LoVo (cell line): ENCODE data around the gene ALPL.
"Not testable (repeated sequence)": the region's sequence is repeated elsewhere in the genome, so short reads cannot be mapped to it uniquely, and the experiment has no call there.

Experiments
- DNase-seq: peaks from one replicate; pipeline ENCODE4 v3.0.0-alpha.2; 2016; ENCODE audit warnings: low spot score

ALPL gene

GRCh38 chr1:21507511-21508270 is 1.5 kb upstream of the ALPL start:
- DNase-seq, result no peak

DNA sequence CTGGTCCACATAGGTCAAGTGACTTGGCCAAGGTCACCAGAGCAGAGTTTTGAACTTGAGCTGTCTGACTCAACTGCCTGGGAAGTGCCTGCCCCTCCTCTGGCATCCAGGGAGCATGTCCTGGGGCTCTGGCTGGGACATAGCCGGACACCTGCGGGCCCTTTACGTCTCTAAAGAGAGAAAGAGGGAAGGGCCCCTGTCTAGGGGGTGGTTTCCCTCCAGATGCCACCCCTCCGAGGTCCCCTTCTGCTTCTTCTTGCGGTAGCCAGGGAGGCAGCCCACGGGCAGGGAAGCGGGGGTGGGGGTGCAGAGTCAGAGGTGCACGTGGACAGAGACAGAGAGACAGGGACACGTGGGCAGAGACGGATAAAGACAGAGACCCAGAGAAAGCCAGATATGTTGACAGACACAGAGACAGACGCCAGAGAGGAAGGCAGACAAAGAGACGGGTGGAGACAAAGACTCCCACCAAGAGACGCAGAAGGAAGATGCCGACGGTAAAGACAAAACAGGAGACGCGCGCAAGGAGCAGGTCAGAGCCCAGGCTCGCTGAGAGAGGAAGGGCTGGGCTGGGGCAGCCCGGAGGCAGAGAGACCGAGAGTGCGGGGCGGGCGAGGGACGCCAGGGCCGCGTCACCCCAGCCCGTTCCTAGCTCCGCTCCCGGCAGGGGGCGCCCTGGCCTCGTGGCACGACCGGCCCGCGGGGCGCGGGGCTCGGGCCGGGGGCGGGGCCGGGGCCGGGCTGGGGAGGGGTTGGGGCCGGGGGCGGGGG is 458 bp upstream of the ALPL start:
- peak; percentile 8 for DNase-seq

- DNase-seq, result no peak
Measured at GRCh38 chr1:21510113-21510493, 880 bp downstream of the ALPL start.

- no peak for DNase-seq
Measured at GRCh38 chr1:21510885-21511578, 1.8 kb downstream of the ALPL start.

DNA sequence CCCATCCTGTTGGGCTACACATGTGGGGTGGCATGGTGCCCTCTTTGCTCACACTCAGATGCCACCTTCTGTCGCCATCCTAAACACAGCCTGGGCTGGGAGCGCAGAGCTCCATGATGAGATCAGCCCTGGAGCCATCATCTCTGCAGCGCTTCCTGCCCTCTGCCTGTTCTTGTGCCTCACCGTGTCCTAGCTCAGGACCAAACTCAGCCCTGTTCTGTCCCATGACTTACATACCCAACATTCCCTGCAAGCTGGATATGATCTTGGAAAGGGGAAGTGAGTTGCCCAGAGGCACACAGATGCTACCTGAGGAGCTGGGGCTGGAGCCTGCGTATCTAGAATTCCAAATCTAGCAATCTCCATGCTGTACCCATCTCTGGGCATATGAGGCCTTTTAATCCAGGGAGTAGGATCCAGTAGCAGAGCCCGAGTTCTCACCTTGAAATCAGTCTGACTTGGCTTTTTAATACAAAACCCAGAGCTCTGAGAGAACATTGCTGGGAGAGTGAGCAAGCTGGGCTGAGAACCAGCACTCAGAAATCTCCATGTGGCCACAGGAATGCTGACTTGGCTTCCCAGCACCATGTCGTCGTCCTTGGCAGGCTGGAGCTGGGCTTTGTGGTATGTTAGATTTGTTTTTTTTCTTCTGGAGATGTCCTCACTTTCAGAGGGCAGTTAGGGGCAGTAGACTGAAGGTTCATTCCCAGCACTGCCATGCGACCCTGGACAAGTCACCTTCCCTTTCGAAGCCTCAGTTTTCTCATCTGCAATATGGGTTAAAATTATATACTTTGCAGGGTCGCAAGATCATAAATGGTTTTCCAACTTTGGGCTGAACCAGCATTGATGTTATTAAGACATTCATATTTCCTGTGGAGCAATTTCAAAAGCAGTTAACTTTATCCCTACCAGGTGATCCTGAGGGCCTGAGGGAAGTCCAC is 2.6 kb downstream of the ALPL start:
- DNase-seq, result no peak

DNA sequence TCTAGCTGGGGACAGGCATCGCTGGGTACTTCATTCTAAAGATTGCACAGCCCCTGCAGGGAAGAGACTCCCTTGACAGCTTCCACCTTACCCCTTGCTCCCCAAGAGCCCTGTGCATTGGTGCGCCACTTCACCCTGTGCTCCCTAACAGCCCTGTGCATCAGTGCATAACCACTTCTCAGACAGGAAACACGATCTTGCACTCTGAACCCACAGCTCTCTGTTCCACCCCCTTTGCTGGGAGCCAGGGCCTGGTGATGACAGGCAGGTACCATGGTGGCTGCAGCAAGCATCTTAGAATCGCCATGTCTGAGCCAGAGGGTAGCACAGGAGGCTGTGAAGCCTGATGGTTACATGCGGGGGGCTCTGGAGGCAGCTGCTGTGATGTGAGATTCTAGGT is 5.0 kb downstream of the ALPL start:
- DNase-seq, result no peak

- DNase-seq, result no peak
Measured at GRCh38 chr1:21517161-21517589, 8.0 kb downstream of the ALPL start.

GRCh38 chr1:21517660-21518480 is 8.6 kb downstream of the ALPL start:
- no peak for DNase-seq

DNA sequence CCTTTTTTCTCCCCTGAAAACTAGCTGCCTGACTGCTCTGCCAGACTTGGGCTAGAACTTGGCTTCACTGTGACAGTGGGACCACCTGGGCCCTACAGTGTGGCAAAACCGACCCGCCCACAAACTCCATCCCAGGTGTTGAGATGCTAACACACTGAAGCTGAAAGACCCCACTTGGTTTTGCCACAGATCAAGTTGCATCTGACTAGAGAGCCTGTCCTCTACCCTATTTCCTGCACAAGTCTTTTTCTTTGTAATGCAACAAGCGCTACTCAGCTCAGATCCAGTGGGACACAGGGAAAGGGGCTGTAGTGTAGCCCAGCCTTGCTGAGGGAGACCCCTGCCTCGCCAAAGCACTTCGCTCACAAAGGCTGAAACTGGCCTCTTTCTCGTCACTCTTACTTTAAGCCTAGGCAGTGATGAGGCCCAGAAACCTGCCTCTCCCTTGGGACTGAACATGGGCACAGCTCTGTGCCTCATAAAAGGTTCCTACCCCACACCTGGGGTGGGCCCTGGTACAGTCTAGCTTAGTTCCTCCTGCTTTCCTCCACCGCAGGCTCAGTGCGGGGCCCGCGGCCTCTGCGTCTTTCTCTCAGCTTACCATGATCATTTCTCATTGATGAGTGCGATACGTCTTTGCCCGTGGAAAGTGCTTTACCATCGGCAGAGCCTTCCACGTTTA is 9.7 kb downstream of the ALPL start:
- no peak for DNase-seq

- not testable (repeated sequence) for DNase-seq
Measured at GRCh38 chr1:21519486-21520070, 10.4 kb downstream of the ALPL start.

GRCh38 chr1:21520899-21521716 is 11.9 kb downstream of the ALPL start:
- no peak for DNase-seq

DNA sequence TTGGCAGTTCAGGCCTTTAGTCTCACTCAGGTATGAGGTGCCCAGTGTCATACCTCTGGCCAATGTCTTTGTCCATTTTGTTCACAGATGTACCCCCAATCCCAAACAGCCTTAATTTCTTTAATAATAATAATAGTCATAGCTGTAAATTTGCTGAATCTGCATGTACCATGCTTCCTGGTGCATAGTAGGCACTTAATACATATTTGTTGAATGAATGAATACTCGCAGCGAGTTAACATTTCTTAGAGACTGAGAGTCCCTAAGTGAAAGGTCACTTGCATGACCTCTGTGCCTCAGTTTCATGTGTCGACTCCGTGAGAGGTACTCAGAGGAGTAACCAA is 12.5 kb downstream of the ALPL start:
- DNase-seq, result no peak

DNA sequence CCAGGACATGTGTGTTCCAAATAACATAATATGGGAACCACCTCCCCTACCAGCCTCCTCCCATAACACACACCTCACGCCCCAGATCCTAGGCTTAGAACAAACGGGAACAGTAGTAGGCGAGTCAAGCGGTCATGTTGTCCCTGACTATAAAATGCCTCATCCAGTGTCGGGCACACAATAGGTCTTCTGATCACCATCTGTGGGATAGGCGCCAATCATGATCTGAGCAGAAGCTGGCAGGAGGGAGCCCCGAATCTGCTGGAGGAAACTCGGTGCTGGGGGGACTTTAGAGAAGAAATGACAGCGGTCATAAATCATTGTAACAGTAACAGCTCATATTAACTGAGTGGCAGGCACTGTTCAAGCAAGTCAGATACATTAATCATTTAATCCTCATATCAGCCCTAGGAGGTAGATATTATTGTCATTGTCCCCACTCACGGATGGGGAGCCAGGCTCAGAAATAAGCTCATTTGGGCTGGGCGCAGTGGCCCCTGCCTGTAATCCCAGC is 13.4 kb downstream of the ALPL start:
- no peak for DNase-seq

GRCh38 chr1:21523297-21523813 is 14.1 kb downstream of the ALPL start:
- DNase-seq, result no peak

GRCh38 chr1:21524220-21524619 is 15.0 kb downstream of the ALPL start:
- DNase-seq, result no peak

- DNase-seq, result no peak
Measured at GRCh38 chr1:21524686-21525339, 15.6 kb downstream of the ALPL start.

DNA sequence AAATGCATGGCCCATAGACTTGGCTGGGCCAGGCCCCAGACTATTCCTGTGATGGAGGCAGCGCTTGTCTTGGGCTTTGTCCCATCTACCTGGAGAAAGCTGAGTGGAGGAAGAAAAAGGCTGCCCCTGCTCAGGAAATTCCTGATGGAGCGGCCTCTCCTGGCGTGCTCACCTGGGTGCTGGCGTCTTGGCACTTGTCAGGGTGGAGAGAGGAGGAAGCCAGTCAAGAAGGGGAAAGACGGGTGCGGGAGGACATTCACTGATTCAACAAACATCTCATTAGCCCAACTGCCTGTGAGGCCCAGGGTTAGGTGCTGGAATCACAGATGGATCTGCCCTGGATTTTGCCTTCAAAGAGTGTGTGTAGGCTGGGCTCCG is 16.1 kb downstream of the ALPL start:
- DNase-seq, result no peak

DNA sequence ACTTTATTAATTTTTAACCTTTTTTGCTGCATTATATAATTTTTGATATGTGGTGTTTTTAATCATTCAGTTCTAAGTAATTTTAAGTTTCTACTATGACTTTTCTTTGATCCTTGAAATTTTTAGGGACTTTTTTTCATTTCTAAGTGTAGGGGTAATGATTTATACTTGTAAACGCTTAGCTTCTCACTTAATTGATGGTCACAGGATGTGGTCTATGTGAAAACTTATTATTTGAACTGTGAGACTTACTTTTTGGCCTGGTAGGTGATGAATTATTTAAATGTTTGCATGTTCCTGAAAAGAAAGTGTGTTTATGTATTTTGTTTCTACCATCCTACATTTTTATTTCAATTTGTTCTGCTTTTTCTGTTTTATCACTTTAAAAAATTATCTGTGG is 17.2 kb downstream of the ALPL start:
- no peak for DNase-seq
